Measurements from ENCODE around the gene AKR1B1. TPM values are rescaled to one million over a fixed set of nuclear protein-coding genes. Genes with fewer than 3 reads are reported as not detected.

Gene AKR1B1
- total RNA-seq, 1 donor from 2014 or later, result 102 TPM

DNA sequence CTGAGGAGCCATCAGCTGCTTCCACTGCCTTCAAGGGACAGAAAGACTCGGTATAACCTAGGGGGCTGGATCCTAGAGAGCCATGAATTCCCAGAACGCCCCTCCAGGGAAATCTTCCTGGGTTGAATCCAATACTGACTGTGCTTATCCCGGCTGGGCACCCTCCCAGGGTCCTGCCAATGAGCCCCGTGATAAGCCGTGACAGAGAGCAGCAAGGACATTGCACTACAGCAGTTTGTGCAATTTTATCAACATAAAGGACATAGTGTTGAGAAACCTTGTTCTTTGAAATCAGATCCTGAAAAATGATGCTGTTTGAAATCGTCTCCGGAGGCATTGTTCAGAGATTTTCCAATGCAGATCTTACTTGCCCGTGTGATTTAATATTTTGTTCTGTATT, 18.8 kb downstream of the AKR1B1 start:
- Mint-ChIP-seq H3K36me3 (ENCODE audit: low read depth) (peaks cover 38% of the 10 kb centered on the region), H3K4me3 (ENCODE audit: low read depth) (no peak overlapping the region), H3K27ac (no peak overlapping the region), H3K4me1 (ENCODE audit: low read depth) (no peaks in the 10 kb centered on the region), H3K27me3 (ENCODE audit: low read depth) (peaks cover 3% of the 10 kb centered on the region), H3K9me3 (no peaks in the 10 kb centered on the region)
- intact Hi-C loops (cut with micrococcal nuclease), result no loop called here
- DNase-seq (ENCODE audit: low spot score), result no peak

- Mint-ChIP-seq H3K9me3 (no peaks in the 10 kb centered on the region), H3K27ac (no peak overlapping the region), H3K27me3 (ENCODE audit: low read depth) (peaks cover 3% of the 10 kb centered on the region), H3K36me3 (ENCODE audit: low read depth) (peaks cover 27% of the 10 kb centered on the region), H3K4me3 (ENCODE audit: low read depth) (no peak overlapping the region), H3K4me1 (ENCODE audit: low read depth) (no peaks in the 10 kb centered on the region)
- intact Hi-C loops (cut with micrococcal nuclease), result loop anchor here (10.0 kb wide), 2 partner anchors 546 to 736 kb away; partner anchors contain the start of genes AGBL3 and CYREN
- DNase-seq (ENCODE audit: low spot score), result no peak
Measured at GRCh38 chr7:134438946-134439345, 20.0 kb downstream of the AKR1B1 start.

- Mint-ChIP-seq H3K27me3 (ENCODE audit: low read depth) (peaks cover 3% of the 10 kb centered on the region), H3K27ac (no peak overlapping the region), H3K4me1 (ENCODE audit: low read depth) (peaks cover 15% of the 10 kb centered on the region), H3K9me3 (no peaks in the 10 kb centered on the region), H3K4me3 (ENCODE audit: low read depth) (no peak overlapping the region), H3K36me3 (ENCODE audit: low read depth) (peaks cover 5% of the 10 kb centered on the region)
- DNase-seq (ENCODE audit: low spot score), result no peak
- intact Hi-C loops (cut with micrococcal nuclease), result loop anchor here (10.0 kb wide), 2 partner anchors 549 to 739 kb away; partner anchors contain the start of genes AGBL3 and CYREN
Measured at GRCh38 chr7:134435161-134435920, 23.6 kb downstream of the AKR1B1 start.

GRCh38 chr7:134434701-134435100, 24.2 kb downstream of the AKR1B1 start:
- H3K36me3 Mint-ChIP-seq (ENCODE audit: low read depth), result no peaks in the 10 kb centered on the region
- H3K27ac Mint-ChIP-seq, result no peak overlapping the region
- H3K27me3 Mint-ChIP-seq (ENCODE audit: low read depth), result peaks cover 3% of the 10 kb centered on the region
- DNase-seq (ENCODE audit: low spot score), result no peak
- H3K9me3 Mint-ChIP-seq, result no peaks in the 10 kb centered on the region
- H3K4me1 Mint-ChIP-seq (ENCODE audit: low read depth), result peaks cover 15% of the 10 kb centered on the region
- no peak overlapping the region for H3K4me3 Mint-ChIP-seq (ENCODE audit: low read depth)
- intact Hi-C loops (cut with micrococcal nuclease), result loop anchor here (5.0 to 10.0 kb wide), 3 partner anchors 117 to 740 kb away; partner anchors contain the start of genes AGBL3, CYREN and SLC35B4

GRCh38 chr7:134433430-134433829, 25.5 kb downstream of the AKR1B1 start:
- no peak for DNase-seq (ENCODE audit: low spot score)
- peaks cover 15% of the 10 kb centered on the region for H3K4me1 Mint-ChIP-seq (ENCODE audit: low read depth)
- no peaks in the 10 kb centered on the region for H3K36me3 Mint-ChIP-seq (ENCODE audit: low read depth)
- peak overlapping the region; percentile 10 for H3K4me3 Mint-ChIP-seq (ENCODE audit: low read depth)
- peaks cover 8% of the 10 kb centered on the region for H3K27me3 Mint-ChIP-seq (ENCODE audit: low read depth)
- peak overlapping the region; percentile 45 for H3K27ac Mint-ChIP-seq
- intact Hi-C loops (cut with micrococcal nuclease), result loop anchor here (5.0 to 10.0 kb wide), 3 partner anchors 116 to 741 kb away; partner anchors contain the start of genes AGBL3, CYREN and SLC35B4
- no peaks in the 10 kb centered on the region for H3K9me3 Mint-ChIP-seq

GRCh38 chr7:134432296-134433152, 26.4 kb downstream of the AKR1B1 start:
- peak; percentile 71 for DNase-seq (ENCODE audit: low spot score)
- Mint-ChIP-seq H3K27me3 (ENCODE audit: low read depth) (peaks cover 8% of the 10 kb centered on the region), H3K4me1 (ENCODE audit: low read depth) (peaks cover 15% of the 10 kb centered on the region), H3K9me3 (no peaks in the 10 kb centered on the region), H3K27ac (peak overlapping the region; percentile 85), H3K4me3 (ENCODE audit: low read depth) (peak overlapping the region; percentile 80), H3K36me3 (ENCODE audit: low read depth) (no peaks in the 10 kb centered on the region)
- intact Hi-C loops (cut with micrococcal nuclease), result loop anchor here (1.0 to 10.0 kb wide), 7 partner anchors 27 to 742 kb away; partner anchors contain the start of genes AGBL3, AKR1B1, CYREN and SLC35B4

DNA sequence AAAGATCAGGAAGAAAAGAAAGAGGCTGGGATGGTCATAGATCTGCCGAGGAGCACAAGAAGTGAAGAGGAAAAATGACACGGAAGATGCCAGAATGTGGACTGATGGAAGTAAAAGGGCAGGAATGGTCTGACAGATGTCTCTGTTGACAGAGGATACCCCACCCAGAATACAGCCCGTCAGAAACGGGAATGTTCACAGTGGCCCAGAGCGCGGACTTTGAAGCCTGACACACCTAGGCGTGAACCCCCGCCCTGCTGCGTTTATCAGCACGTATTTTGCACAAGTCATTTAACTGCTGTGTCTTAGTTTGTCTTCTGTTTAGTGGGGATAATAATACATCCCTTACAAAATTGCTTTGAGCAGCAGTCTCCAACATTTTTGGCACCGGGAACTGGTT, 27.1 kb downstream of the AKR1B1 start:
- intact Hi-C loops (cut with micrococcal nuclease), result loop anchor here (1.0 to 10.0 kb wide), 7 partner anchors 27 to 743 kb away; partner anchors contain the start of genes AGBL3, AKR1B1, CYREN and SLC35B4
- no peaks in the 10 kb centered on the region for H3K36me3 Mint-ChIP-seq (ENCODE audit: low read depth)
- DNase-seq (ENCODE audit: low spot score), result no peak
- H3K4me1 Mint-ChIP-seq (ENCODE audit: low read depth), result peaks cover 15% of the 10 kb centered on the region
- H3K27me3 Mint-ChIP-seq (ENCODE audit: low read depth), result peaks cover 8% of the 10 kb centered on the region
- peak overlapping the region; percentile 80 for H3K4me3 Mint-ChIP-seq (ENCODE audit: low read depth)
- H3K27ac Mint-ChIP-seq, result no peak overlapping the region
- H3K9me3 Mint-ChIP-seq, result no peaks in the 10 kb centered on the region

- Mint-ChIP-seq H3K27me3 (ENCODE audit: low read depth) (peaks cover 5% of the 10 kb centered on the region), H3K9me3 (no peaks in the 10 kb centered on the region), H3K4me1 (ENCODE audit: low read depth) (peaks cover 21% of the 10 kb centered on the region), H3K27ac (no peak overlapping the region), H3K36me3 (ENCODE audit: low read depth) (no peaks in the 10 kb centered on the region), H3K4me3 (ENCODE audit: low read depth) (no peak overlapping the region)
- DNase-seq (ENCODE audit: low spot score), result no peak
- intact Hi-C loops (cut with micrococcal nuclease), result no loop called here
Measured at GRCh38 chr7:134429481-134429880, 29.4 kb downstream of the AKR1B1 start.

GRCh38 chr7:134428942-134429341, 30.0 kb downstream of the AKR1B1 start:
- Mint-ChIP-seq H3K27ac (no peak overlapping the region), H3K4me1 (ENCODE audit: low read depth) (peaks cover 21% of the 10 kb centered on the region), H3K9me3 (no peaks in the 10 kb centered on the region), H3K4me3 (ENCODE audit: low read depth) (no peak overlapping the region), H3K27me3 (ENCODE audit: low read depth) (peaks cover 5% of the 10 kb centered on the region), H3K36me3 (ENCODE audit: low read depth) (no peaks in the 10 kb centered on the region)
- intact Hi-C loops (cut with micrococcal nuclease), result no loop called here
- no peak for DNase-seq (ENCODE audit: low spot score)

DNA sequence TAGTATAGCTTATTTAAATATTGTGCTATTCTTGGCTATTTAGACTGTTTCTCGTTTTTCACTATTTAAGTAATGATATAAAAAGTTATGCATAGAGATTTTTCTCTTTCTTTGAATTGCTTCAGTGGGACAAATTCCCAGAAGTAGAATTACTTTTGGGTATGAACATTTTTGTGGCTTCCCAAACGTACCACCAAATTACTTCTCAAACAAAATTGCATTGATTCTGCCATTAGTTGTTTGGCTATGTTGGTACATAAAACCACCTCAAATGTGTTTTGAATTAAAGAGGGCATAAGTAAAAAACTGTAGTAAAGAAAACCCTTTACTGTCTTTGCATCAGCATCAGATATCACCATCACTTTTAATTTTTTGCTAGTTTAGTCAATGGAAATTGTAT, 31.0 kb downstream of the AKR1B1 start:
- peaks cover 17% of the 10 kb centered on the region for H3K4me1 Mint-ChIP-seq (ENCODE audit: low read depth)
- no peaks in the 10 kb centered on the region for H3K9me3 Mint-ChIP-seq
- no peaks in the 10 kb centered on the region for H3K36me3 Mint-ChIP-seq (ENCODE audit: low read depth)
- no peak overlapping the region for H3K27ac Mint-ChIP-seq
- DNase-seq (ENCODE audit: low spot score), result no peak
- no peak overlapping the region for H3K4me3 Mint-ChIP-seq (ENCODE audit: low read depth)
- H3K27me3 Mint-ChIP-seq (ENCODE audit: low read depth), result peaks cover 5% of the 10 kb centered on the region
- intact Hi-C loops (cut with micrococcal nuclease), result no loop called here

- Mint-ChIP-seq H3K36me3 (ENCODE audit: low read depth) (no peaks in the 10 kb centered on the region), H3K9me3 (no peaks in the 10 kb centered on the region), H3K27ac (no peak overlapping the region), H3K4me3 (ENCODE audit: low read depth) (no peak overlapping the region), H3K27me3 (ENCODE audit: low read depth) (peaks cover 5% of the 10 kb centered on the region), H3K4me1 (ENCODE audit: low read depth) (peaks cover 6% of the 10 kb centered on the region)
- intact Hi-C loops (cut with micrococcal nuclease), result no loop called here
- DNase-seq (ENCODE audit: low spot score), result no peak
Measured at GRCh38 chr7:134425777-134426176, 33.1 kb downstream of the AKR1B1 start.

- Mint-ChIP-seq H3K36me3 (ENCODE audit: low read depth) (no peaks in the 10 kb centered on the region), H3K9me3 (no peaks in the 10 kb centered on the region), H3K27ac (no peak overlapping the region), H3K27me3 (ENCODE audit: low read depth) (peaks cover 4% of the 10 kb centered on the region), H3K4me3 (ENCODE audit: low read depth) (no peak overlapping the region), H3K4me1 (ENCODE audit: low read depth) (peaks cover 14% of the 10 kb centered on the region)
- intact Hi-C loops (cut with micrococcal nuclease), result no loop called here
- no peak for DNase-seq (ENCODE audit: low spot score)
Measured at GRCh38 chr7:134422638-134423037, 36.3 kb downstream of the AKR1B1 start.
